AG09319 (cell line): Measurements from ENCODE around the gene MAP2K5.
A peak's percentile ranks its signal among the peaks of the same experiment; 100 is the strongest.

Experiments
- DNase-seq: peaks from one replicate; pipeline ENCODE4 v3.0.0-alpha.2; 2010; ENCODE audit warnings: low read depth; ENCODE audit errors: extremely low read depth
- CTCF ChIP-seq: IDR thresholded peaks from 2 replicates; pipeline ENCODE4 v1.5.1; 2011; ENCODE audit warnings: low read depth, mild to moderate bottlenecking, inconsistent platforms, low read length, moderate library complexity

The MAP2K5 gene

GRCh38 chr15:67542420-67543347, at the start of gene MAP2K5:
Gene MAP2K5 (plus strand): TSS chr15:67542703. CDS start chr15:67543336, 633 bp downstream.
- peak; percentile 28 for DNase-seq
- no peak for TF ChIP-seq CTCF

GRCh38 chr15:67495585-67495984, 46.9 kb upstream of the MAP2K5 start:
- DNase-seq: no peak
- TF ChIP-seq CTCF: no peak

- TF ChIP-seq CTCF: peak; percentile 48
- DNase-seq: no peak
These were observed 41.2 kb upstream of the MAP2K5 start for GRCh38 chr15:67501177-67501835.

- no peak for DNase-seq
- no peak for TF ChIP-seq CTCF
These were observed 40.6 kb upstream of the MAP2K5 start for GRCh38 chr15:67501836-67502461.

GRCh38 chr15:67504056-67504455, 38.4 kb upstream of the MAP2K5 start:
- TF ChIP-seq CTCF: no peak
- DNase-seq: no peak

GRCh38 chr15:67504796-67505195, 37.7 kb upstream of the MAP2K5 start:
- TF ChIP-seq CTCF: no peak
- peak; percentile 75 for DNase-seq
